Raji (cell line): Measurements from ENCODE around the gene CCL2.

ENCODE experiments used
- POLR2A ChIP-seq: IDR thresholded peaks from 2 replicates; pipeline ENCODE4 v1.6.1; 2011; ENCODE audit warnings: low read depth, low read length, control low read depth; ENCODE audit not compliant: insufficient read depth

Gene CCL2

GRCh38 chr17:34291721-34292348 is 36.8 kb downstream of the CCL2 start:
- TF ChIP-seq POLR2A: no peak

GRCh38 chr17:34299027-34299426 is 43.9 kb downstream of the CCL2 start:
- TF ChIP-seq POLR2A: no peak

GRCh38 chr17:34299956-34300577 is 45.0 kb downstream of the CCL2 start:
- TF ChIP-seq POLR2A: no peak

- TF ChIP-seq POLR2A: no peak
These were observed 45.7 kb downstream of the CCL2 start for GRCh38 chr17:34300652-34301370.

- no peak for TF ChIP-seq POLR2A
These were observed 46.9 kb downstream of the CCL2 start for GRCh38 chr17:34301986-34302385.

GRCh38 chr17:34302636-34303035 is 47.6 kb downstream of the CCL2 start:
- no peak for TF ChIP-seq POLR2A

GRCh38 chr17:34303606-34304005 is 48.5 kb downstream of the CCL2 start:
- no peak for TF ChIP-seq POLR2A

GRCh38 chr17:34305061-34305460 is 50.0 kb downstream of the CCL2 start:
- TF ChIP-seq POLR2A: no peak

- no peak for TF ChIP-seq POLR2A
These were observed 50.5 kb downstream of the CCL2 start for GRCh38 chr17:34305606-34306005.

- no peak for TF ChIP-seq POLR2A
These were observed 51.4 kb downstream of the CCL2 start for GRCh38 chr17:34306466-34306865.
